G401.6 (cell line): ENCODE results near the gene TRABD2A.
"Not testable (repeated sequence)": the region's sequence is repeated elsewhere in the genome, so short reads cannot be mapped to it uniquely, and the experiment has no call there.

Source experiments
- FAIRE-seq: peaks from 2 replicates; lab custom pipeline; 2012; peaks lifted over from hg19 to GRCh38; lab: Jason Lieb, UNC

Gene TRABD2A

DNA sequence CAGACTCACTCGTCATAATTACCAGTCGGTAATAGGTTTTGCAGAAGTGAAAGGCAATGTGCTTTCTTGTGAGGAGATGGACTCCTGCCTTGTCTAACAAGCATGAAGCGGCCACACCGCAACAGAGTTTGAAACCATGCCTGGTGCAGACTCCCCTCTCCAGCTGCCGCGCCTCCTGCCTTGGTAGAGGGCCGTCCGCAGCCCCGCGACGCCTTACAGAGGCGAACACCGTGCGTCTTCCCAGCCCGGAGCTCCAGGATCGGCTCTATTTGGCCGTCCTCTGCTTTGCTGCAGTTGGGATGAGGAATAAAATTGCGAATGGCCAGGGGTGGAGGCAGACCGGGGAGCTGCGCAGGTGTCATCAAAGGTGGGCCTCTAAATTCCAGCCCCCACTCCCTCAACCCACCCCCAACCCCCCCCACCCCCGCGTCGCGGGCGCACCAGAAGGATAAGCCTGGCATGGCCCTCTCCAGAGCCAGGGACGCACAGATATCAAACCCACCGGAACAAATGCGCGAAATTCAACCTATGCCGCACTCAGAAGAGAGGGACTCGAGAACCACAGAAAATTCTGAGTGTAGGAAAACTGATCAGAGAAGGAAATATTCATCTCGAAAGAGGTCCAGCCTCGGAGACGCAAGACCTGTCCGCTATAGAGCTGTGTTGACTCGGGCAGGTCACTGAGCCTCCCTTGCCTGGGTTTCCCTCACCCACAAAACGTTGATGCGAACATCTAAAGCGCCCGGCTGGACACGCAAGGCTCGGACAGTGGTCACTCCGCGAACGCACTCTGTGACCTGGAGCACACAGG lies 1.1 kb downstream of the TRABD2A start:
- no peak for FAIRE-seq

DNA sequence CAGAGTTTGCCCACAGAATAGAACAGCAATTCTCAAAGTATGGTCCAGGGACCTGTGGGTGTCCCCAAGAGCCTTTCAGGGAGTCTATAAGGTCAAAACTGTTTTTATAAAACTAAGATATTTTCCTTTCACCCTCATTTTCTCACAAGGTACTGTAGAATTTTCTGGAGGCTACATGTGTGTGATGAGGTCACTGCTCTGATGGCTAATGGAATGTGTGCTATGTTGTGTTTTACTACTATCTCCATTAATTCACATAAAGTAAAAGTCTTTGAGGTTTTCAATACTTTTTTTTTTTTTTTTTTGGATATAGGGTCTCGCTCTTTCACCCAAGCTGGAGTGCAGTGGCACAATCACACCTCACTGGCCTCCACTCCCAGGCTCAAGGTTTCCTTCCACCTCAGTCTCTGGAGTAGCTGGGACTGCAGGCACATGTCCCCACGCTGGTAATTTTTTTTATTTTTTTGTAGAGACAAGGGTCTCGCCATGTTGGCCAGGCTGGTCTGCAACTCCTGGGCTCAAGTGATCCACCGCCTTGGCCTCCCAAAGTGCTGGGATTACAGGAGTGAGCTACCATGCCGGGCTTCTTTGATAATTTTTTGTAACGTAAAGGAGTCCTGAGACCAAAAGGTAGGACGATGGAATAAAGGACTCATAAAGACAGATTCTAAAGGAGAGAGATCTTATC lies 1.8 kb downstream of the TRABD2A start:
- no peak for FAIRE-seq

DNA sequence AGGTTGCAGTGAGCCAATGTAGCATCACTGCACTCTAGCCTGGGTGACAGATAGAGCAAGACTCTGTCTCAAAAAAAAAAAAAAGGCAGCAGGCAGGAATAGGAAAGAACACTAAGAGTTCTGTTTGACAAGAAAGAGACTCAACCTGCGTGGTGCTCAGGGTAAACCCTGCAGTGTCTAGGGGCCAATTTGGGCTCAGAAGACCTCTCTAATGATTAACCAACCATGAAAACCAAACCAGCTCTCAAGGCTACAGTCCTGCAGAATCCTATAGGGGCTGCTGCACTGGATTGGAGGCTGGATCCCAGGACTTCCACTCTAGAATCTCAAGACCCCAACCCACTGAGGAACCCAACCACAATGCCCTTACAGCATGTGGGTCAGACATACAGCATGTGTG lies 2.4 kb downstream of the TRABD2A start:
- no peak for FAIRE-seq

DNA sequence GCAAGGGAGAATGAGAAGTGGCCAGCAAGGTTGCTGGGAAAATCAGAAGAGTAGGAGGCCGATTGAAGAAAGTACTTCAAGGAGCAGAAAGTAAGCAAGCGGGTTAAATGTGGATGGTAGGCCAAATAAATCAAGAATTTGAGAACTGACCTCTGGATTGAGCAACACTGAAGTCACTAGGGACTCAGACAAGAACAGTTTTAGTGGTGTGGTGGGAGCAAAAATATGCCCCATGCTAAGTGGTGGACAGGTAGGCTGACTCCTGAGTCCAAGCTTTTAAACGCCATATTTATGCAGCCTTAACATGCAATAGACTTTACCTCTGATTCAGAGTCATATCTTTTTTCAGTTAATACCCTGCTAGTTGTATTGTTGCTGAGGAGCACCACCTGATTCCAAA lies 4.5 kb downstream of the TRABD2A start:
- FAIRE-seq: no peak

DNA sequence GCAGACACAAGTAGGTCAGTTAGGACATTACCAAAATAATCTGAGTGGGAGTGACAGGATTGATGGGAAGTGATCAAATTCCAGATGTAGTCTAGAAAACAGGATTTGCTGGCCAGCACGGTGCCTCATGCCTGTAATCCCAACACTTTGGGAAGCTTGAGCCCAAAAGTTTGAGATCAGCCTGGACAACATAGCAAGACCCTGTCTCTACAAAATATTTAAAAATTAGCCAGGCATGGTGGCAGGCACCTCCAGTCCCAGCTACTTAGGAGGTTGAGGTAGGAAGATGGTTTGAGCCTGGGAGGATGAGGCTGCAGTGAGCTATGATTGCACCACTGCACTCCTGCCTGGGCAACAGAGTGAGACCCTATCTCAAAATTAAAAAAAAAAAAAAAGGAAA lies 5.3 kb downstream of the TRABD2A start:
- FAIRE-seq: not testable (repeated sequence)

DNA sequence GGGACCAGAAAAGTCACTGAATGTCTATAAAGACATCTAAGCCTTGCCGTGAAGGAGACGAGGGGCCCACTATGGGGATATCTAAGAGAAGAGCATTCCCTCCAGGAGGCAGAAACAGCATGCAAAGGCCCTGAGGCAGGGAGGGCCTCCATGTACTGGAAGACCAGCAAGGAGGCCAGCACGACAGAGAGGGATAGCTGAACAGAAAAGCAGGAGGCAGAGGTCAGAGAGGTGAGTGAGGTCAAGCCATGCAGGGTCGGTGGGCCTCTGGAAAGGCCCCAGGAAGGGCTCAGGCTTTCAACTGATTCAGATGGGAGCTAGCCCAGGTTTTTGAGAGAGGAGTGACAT lies 5.7 kb downstream of the TRABD2A start:
- no peak for FAIRE-seq

DNA sequence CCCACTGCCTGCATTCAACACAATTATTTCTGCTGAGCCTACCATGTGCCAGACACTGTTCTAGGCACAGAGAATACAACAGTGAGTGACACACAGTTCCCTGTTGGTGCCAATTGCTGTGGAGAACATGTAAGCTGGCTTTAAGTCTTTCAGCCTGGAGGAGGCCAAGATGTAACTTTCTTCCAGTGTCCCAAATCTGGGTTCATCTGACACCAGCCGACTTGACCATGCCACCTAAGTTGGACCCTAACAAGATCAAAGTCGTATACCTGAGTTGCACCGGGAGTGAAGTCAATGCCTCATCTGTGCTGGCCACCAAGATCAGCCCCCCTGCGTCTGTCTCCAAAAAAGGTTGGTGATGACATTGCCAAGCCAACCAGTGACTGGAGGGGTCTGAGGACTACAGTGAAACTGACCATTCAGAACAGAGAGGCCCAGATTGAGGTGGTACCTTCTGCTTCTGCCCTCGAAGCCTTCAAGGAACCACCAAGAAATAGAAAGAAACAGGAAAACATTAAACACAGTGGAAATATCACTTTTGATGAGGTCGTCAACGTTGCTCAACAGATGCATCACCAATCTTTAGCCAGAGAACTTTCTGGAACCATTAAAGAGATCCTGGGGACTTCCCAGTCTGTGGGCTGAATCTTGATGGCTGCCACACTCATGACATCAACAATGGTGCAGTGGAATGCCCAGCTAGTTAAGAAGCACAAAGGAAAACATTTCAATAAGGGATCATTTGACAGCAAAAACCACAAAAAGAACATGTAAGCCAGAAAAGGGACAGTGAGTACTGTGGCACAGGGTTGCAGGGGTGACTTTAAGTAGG lies 6.3 kb downstream of the TRABD2A start:
- FAIRE-seq: no peak

DNA sequence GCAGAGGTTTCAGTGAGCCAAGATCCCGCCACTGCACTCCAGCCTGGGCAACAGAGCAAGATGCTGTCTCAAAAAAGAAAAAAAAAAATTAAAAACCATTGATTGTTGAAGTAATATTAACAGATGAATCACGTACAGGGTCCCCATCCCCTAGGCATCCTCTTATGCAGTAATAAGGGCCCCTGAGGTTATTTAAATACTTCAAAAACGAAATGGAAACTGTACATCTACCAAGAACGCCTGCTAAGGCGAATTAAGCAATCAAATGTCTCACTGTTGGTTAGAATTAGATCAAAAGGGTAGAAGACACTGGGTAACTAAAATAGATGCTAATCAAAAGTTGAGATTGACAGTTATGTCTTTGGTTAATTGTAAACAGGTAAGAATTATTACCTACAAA lies 7.5 kb downstream of the TRABD2A start:
- no peak for FAIRE-seq

DNA sequence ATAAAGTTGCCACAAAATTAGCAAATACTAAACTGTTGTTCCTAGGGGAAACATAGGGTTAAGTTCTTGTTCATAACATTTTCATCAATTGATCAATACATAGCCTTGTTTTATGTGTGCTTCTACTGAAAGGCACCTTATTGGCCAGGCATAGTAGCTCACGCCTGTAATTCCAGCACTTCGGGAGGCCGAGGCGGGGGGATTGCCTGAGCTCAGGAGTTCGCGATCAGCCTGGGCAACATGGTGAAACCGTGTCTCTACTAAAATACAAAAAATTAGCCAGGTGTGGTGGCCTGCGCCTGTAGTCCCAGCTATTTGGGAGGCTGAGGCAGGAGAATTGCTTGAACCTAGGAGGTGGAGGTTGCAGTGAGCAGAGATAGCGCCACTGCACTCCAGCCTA lies 8.2 kb downstream of the TRABD2A start:
- not testable (repeated sequence) for FAIRE-seq

DNA sequence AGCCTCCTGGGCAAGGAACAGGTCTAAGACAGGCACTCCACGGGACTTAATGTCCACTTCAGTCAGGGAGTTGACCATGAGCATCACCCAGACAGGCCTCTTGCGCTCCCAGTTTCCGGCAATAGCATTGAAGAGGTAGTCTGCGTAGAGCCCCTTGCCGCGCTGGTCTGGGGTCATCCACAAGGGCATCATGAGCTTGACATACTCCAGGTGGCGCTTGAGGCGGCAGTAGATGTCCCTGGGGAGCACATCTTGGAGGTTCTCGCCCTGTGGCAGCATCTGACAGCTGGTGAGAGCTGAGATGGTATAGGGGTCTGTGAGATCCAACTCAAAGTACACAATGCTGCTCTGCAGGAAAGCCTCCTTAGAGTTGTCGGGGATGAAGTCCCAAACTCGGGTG lies 10.6 kb downstream of the TRABD2A start:
- no peak for FAIRE-seq

DNA sequence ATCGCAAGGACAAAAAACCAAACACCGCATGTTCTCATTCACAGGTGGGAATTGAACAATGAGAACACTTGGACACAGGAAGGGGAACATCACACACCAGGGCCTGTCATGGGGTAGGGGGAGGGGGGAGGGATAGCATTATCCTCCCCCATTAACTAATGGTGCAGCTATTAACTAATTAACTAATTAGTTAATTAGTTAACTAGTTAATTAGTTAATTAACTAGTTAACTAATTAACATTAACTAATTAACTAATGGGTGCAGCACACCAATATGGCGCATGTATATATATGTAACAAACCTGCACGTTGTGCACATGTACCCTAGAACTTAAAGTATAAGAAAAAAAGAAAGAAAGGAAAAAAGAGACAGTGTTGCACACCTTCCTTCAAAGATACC lies 12.6 kb downstream of the TRABD2A start:
- not testable (repeated sequence) for FAIRE-seq

DNA sequence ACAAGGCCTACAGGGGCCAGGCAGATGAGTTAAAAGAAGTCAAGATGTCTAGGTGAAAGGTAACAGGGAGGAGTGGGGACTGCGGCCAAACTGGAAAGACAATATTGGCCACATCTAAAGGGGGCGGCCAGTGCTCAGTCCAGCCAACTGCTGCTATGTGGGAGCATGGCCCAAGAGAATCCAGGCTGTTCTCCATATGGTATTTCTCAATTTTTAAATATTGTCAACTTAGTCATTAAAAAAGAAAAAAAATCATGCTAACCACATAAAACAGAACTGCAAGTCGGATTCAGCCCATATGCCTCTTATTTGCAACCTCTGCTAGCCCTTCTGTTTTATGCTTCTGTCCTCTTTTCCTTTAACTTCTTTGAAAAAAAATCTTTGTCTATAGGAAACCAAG lies 14.8 kb downstream of the TRABD2A start:
- no peak for FAIRE-seq

DNA sequence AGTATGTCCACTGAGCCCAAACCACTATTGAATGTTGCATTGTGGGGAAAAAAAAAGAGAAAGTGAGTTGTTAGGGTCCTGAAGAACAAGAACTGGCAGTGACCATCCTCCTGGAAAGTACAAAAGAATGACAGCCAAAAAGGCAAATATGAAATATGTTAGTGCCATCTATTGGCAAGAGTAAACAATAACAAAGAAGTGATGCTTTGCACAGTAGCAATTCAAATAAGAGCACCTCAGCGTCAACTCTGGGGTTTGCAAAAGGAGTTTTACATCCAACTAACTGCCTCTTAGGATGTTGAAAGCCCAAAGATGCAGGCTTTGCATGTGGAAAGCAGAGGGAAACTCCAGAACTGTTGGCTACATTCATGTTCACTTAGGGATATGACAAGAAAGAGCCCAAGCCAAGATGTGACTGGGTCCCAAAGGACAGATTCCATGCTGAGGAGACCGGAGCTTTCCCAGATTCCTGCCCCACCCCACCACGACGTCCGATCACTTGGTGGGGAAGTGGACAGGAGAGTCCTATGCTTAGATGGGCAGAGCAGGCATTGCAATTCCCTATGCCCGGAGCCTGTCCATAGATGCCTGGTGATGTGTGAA lies 15.6 kb downstream of the TRABD2A start:
- FAIRE-seq: peak; percentile 78

DNA sequence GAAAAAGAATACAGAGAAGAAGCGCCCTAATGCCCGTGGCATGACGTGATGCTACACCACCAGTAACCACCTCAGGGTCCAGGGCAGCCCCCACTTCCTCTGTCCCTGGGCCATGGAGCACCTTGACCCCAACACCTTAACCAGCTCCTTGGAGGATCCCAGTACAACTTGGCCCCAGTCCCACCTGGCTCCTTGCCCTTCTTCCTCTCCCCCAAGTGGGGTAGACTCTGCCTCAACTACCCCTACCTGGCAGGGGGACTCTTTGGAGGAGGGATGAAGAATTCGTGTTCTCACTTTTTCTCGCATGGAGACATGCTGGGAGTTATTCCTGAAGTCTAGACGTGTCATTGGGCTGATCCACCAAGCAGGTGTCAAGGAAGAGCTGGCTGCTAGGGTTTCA lies 18.9 kb downstream of the TRABD2A start:
- no peak for FAIRE-seq

DNA sequence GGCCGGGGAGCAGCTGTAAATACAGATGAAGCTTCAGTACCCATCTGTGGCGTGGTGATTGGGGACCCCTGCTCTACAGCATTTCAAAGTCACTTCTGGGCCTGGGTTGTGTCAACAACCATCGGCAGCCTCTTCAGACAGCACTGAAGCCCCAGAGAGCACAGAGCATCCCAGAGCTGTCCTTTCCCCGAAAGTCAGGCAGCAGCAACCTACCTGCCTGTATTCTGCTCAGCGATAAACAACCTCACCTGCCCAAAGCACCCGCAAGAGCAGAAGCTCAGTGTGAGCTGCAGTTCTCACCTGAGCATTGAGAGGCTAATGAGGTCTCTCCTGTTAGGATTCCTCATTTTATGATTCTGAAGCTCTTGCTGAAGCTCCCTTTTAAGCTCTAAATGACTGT lies 19.3 kb downstream of the TRABD2A start:
- FAIRE-seq: no peak

DNA sequence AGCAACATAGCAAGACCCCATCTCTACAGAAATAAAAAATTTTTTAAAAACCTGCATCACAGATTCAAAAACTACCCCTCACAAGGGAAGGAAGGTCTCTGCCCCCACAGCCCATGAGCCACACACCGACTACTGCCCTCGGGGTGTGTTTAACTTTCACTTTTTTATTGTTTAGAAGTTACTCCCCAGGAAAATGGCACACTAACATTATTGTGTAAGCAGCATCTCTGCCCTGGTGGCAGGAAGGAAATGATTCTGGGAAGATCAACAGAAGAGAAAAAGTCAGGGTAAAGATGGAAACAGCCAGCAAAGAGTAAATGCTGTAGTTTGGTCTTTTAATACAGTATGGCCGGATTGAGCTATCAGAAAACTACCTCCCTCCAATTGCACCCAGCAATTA lies 21.9 kb downstream of the TRABD2A start:
- FAIRE-seq: no peak

DNA sequence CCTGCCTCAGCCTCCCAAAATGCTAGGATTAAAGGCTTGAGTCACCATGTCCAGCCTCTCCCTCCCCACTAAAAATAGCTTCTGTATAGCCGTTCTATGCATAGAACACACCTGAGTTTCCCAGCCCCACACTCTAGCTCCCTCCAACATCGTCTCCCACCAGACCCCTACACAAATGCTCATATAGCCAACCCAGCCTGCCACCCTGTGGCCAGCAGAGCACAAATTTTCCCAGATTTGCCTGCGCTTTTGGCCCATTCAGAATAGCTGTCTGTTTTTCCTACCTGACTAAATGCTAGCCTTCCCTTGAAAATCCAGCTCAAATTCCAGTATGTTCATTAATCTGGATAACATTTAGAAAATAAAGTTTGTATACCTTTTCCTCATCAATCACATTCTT lies 22.8 kb downstream of the TRABD2A start:
- FAIRE-seq: no peak

DNA sequence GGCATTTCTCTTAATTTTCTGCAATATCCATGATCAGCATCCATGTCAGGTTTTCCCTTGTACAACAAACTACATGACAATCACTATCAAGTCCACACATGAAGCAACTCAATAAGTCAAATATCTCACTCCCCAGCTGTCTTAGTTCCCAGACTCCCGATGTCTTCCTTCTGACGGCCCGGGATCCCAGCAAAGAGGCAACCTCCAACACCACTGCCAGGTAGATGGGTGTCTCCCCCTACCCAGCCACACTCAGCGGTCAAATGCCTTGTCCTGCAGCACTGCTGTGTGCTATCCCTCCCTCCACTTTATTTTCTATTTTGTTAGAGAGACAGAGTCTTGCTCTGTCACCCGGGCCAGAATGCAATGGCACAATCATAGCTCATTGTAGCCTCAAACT lies 23.3 kb downstream of the TRABD2A start:
- FAIRE-seq: no peak

DNA sequence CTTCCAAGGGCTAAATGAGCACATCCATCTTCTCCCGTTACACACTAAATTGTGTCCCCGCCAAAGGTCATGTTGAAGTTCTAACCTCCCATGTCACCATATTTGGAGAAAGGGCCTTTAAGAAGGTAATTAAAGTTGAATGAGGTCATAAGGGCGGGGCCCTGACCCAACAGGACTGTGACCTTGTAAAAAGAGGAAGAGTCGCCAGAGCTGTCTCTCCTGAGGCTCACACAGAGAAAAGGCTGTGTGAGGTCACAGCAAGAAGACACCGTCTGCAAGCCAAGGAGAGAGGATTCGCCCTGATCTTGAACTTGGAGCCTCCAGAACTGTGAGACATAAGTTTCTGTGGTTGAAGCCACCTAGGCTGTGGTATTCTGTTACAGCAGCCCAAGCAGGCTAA lies 24.1 kb downstream of the TRABD2A start:
- no peak for FAIRE-seq

DNA sequence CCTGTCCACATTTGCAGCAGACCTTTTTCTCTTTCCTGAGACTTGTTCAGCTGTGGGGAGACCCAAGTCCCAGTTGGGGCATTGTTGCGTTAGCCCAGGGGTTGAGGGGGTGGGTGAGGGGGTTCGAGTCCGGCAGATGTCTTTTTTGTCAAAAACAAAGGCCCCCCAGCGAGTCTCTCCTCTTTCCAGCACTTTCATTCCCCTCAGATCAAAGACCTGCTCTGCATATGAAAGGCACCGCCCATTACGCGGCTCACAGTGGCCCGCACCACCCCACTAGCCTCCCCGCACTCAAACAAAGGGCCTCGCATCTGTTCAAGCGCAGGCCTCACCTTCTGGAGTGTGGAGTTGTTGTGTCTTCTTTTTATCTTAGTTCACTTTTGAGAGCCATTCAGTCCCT lies 25.2 kb downstream of the TRABD2A start:
- FAIRE-seq: no peak

DNA sequence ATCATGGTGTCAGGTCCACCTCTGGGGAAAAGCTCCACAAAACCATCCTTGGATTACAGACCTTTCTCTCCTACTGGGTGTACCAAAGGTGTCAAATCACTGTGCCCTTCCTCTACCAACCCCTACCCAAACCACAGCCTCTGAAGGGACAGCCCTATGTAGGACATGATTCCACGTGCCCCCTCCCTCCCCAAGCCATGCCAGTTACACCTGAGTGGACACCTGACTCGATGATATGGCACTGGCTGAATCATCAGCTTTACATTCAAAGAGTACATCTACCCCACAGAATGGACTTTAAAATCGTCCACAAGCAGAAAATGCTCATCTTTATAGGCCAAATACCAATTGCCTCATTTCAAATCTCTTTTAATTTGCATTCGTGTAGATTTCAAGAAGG lies 26.0 kb downstream of the TRABD2A start:
- no peak for FAIRE-seq

DNA sequence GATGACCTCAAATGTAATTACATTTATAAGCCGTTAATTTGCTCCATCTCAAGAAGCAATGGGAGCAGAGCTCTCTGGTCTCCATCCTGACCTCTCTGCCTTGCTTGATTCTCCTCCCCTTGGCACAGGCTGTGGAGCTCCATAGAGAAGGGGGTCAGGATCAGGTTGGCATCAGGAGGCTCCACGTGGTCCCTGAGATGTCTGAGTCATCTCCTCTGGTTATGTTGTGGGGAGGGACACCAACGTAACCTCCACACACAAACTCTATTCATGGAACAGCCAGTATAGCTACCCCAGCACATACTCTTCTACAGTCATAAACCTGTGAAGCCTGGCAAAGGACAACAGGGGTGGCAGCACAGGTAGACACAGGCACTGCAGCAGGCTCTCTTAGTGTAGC lies 29.0 kb downstream of the TRABD2A start:
- FAIRE-seq: no peak

DNA sequence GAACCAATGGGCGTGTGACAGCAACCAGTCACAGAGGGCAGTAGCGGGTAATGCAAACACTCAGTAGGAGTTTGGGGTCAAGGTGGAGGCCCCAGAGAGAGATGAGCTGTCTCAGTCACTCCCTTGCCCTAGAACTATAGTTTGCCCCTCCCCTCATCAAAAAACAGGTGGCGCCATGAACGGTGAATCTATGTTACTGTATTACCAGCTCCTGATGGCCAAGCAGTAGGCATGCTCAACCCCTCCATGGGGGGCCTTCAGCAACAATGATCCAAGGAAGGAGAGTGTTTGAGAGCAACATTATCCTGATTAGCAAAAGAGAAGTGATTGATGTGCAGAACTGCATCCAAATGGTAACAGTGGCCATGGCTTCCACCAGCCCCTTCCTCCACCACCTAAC lies 30.4 kb downstream of the TRABD2A start:
- no peak for FAIRE-seq
